ENCODE results near the gene DOCK11. TPM values are rescaled to one million over a fixed set of nuclear protein-coding genes. Genes with fewer than 3 reads are reported as not detected.
"Not testable (repeated sequence)": the region's sequence is repeated elsewhere in the genome, so short reads cannot be mapped to it uniquely, and the experiment has no call there.

The DOCK11 gene
- total and polyA plus RNA-seq, 9 of the 15 experiments (the other 6 are each of a cell fraction or from before 2014, with no cell fraction given): 41.8 to 77.8 (median 50.9) TPM

DNA sequence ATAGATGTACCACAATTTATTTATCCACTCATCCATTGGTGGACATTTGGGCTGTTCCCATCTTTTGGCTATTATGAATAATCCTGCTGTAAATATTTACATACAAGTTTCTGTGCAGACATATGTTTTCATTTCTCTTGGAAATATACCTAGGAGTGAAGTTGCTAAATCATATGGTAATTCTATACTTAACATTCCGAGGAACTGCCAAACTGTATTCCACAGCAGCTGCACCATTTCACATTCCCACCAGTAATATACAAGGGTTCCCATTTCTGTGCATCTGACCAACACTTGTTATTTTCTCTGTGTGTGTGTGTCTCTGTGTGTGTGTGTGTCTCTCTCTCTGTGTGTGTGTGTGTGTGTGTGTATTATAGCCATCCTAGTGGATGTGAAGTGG lies 15.4 kb upstream of the DOCK11 start:
- ChIA-PET CTCF (ENCODE audit: low intra/inter-chr PET ratio) (no interaction called here), POLR2A (no interaction called here)
- Histone ChIP-seq H3K79me2 (ENCODE audit: control insufficient read depth, insufficient read depth, low read length) (no peaks in the 10 kb centered on the region), H3K4me3 (no peak overlapping the region), H3K9me3 (replicated peaks; ENCODE audit: control insufficient read depth, insufficient read depth, low read depth, low read length) (no peaks in the 10 kb centered on the region), H3K9ac (ENCODE audit: insufficient read depth in 1 of 2, low read depth in 2 of 2, low read length in 2 of 2) (no peak overlapping the region), H3K36me3 (ENCODE audit: control insufficient read depth, insufficient read depth, low read length) (no peaks in the 10 kb centered on the region), H3K4me2 (ENCODE audit: insufficient read depth, low read length) (no peak overlapping the region), H3K4me1 (replicated peaks in 1 of 2; ENCODE audit: control insufficient read depth in 2 of 2, insufficient read depth in 2 of 2, low read length in 2 of 2) (no peaks in the 10 kb centered on the region; a peak in 1 of 5 replicates), H3K9me1 (ENCODE audit: control insufficient read depth, insufficient read depth, low read length) (no peaks in the 10 kb centered on the region), H3K27me3 (ENCODE audit: control insufficient read depth in 2 of 2, insufficient read depth in 2 of 2, low read length in 2 of 2) (no peaks in the 10 kb centered on the region), H3K27ac (ENCODE audit: extremely low read depth, low read depth, low read length) (no peak overlapping the region), H4K20me1 (replicated peaks; ENCODE audit: control insufficient read depth, insufficient read depth, low read length) (no peaks in the 10 kb centered on the region), H2AFZ (ENCODE audit: low read depth, low read length) (no peak overlapping the region)
- in situ Hi-C loops (cut with MboI) (no loop called here), intact Hi-C loops (cut with micrococcal nuclease) (no loop called here)
- FAIRE-seq (no peak), DNase-seq (ENCODE audit: extremely low read depth in 1 of 4, low spot score in 3 of 4) (no peak), ATAC-seq (no peak)
- TF ChIP-seq, protein P1, sequence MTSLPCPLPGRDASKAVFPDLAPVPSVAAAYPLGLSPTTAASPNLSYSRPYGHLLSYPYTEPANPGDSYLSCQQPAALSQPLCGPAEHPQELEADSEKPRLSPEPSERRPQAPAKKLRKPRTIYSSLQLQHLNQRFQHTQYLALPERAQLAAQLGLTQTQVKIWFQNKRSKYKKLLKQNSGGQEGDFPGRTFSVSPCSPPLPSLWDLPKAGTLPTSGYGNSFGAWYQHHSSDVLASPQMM (CRISPR knock-in tag; IDR thresholded peaks at IDR 0.05): no peak
- TF ChIP-seq SMARCE1 (IDR thresholded peaks at IDR 0.05): no peak
- no peak for TF ChIP-seq HNRNPK (IDR thresholded peaks at IDR 0.05; ENCODE audit: low read depth, low read length, poor library complexity, severe bottlenecking)
- no peak for TF ChIP-seq GABPB2 (CRISPR knock-in tag; conservative IDR thresholded peaks at IDR 0.05)
- TF ChIP-seq, protein P2, sequence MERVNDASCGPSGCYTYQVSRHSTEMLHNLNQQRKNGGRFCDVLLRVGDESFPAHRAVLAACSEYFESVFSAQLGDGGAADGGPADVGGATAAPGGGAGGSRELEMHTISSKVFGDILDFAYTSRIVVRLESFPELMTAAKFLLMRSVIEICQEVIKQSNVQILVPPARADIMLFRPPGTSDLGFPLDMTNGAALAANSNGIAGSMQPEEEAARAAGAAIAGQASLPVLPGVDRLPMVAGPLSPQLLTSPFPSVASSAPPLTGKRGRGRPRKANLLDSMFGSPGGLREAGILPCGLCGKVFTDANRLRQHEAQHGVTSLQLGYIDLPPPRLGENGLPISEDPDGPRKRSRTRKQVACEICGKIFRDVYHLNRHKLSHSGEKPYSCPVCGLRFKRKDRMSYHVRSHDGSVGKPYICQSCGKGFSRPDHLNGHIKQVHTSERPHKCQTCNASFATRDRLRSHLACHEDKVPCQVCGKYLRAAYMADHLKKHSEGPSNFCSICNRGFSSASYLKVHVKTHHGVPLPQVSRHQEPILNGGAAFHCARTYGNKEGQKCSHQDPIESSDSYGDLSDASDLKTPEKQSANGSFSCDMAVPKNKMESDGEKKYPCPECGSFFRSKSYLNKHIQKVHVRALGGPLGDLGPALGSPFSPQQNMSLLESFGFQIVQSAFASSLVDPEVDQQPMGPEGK (CRISPR knock-in tag; IDR thresholded peaks at IDR 0.05; ENCODE audit: borderline replicate concordance): no peak
- BruUV-seq (replicated peaks): no TSS peak
- WGBS (ENCODE audit: insufficient coverage, low coverage, missing lambda C conversion rate): 50% methylated on average over 1 of the region's 1 CpG

DNA sequence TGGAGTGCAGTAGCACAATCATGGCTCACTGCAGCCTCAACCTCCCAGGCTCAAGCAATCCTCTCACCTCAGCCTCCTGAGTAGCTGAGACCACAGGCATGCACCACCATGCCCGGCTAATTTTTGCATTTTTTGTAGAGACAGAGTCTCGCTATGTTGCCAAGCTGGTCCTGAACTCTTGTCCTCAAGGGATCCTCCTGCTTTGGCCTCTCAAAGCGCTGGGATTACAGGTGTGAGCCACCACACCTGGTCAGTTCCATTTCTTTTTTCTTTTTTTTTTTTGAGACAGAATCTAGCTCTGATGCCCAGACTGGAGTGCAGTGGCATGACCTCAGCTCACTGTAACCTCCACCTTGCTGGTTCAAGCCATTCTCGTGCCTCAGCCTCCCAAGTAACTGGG lies 13.2 kb upstream of the DOCK11 start:
- H3K36me3 ChIP-seq (ENCODE audit: control insufficient read depth, insufficient read depth, low read length); H4K20me1 ChIP-seq (replicated peaks; ENCODE audit: control insufficient read depth, insufficient read depth, low read length); ATAC-seq; H3K9ac ChIP-seq (ENCODE audit: insufficient read depth in 1 of 2, low read depth in 2 of 2, low read length in 2 of 2); H3K27me3 ChIP-seq (ENCODE audit: control insufficient read depth in 2 of 2, insufficient read depth in 2 of 2, low read length in 2 of 2); in situ Hi-C loops (cut with MboI); intact Hi-C loops (cut with micrococcal nuclease); H3K27ac ChIP-seq (ENCODE audit: extremely low read depth, low read depth, low read length); DNase-seq (ENCODE audit: extremely low read depth in 1 of 4, low spot score in 3 of 4); H3K4me3 ChIP-seq; CTCF ChIA-PET (ENCODE audit: low intra/inter-chr PET ratio); H3K4me2 ChIP-seq (ENCODE audit: insufficient read depth, low read length); H2AFZ ChIP-seq (ENCODE audit: low read depth, low read length); BruUV-seq (replicated peaks); H3K9me1 ChIP-seq (ENCODE audit: control insufficient read depth, insufficient read depth, low read length); H3K4me1 ChIP-seq (replicated peaks in 1 of 2; ENCODE audit: control insufficient read depth in 2 of 2, insufficient read depth in 2 of 2, low read length in 2 of 2); H3K79me2 ChIP-seq (ENCODE audit: control insufficient read depth, insufficient read depth, low read length); H3K9me3 ChIP-seq (replicated peaks; ENCODE audit: control insufficient read depth, insufficient read depth, low read depth, low read length); FAIRE-seq: not testable (repeated sequence)
- 73% methylated on average over 3 of the region's 4 CpGs for WGBS (ENCODE audit: insufficient coverage, low coverage, missing lambda C conversion rate)
- POLR2A ChIA-PET: interaction anchor here (1.1 kb wide), 1 partner anchor 10 kb away, joined by 4 read pairs; no protein-coding TSS in a partner anchor
